ENCODE results near the gene PEPD.

The PEPD gene

DNA sequence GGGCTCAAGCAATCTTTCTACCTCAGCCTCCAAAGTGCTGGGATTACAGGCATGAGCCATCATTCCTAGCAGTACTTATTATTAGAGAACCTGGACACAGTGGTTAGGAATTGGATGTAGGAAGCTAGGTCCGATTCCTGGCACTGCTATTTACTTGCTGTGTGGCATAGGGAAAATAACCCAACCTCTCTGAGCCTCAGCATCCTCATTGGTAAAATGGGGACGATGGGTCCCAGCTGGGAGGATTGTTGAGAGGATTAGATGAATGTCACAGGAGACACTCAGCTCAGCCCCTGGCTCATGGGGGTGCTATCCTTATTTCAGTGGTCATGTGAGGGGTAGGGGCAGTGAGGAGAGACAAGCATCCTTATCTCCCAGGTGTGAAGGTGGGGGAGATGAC is 6.8 kb upstream of the PEPD start:
- no peaks in the 10 kb centered on the region for H3K9me3 ChIP-seq (ENCODE audit: low read length)
- no peak for TF ChIP-seq EZH2 (IDR thresholded peaks at IDR 0.05; ENCODE audit: borderline replicate concordance, low read length)
- TF ChIP-seq, protein P1, sequence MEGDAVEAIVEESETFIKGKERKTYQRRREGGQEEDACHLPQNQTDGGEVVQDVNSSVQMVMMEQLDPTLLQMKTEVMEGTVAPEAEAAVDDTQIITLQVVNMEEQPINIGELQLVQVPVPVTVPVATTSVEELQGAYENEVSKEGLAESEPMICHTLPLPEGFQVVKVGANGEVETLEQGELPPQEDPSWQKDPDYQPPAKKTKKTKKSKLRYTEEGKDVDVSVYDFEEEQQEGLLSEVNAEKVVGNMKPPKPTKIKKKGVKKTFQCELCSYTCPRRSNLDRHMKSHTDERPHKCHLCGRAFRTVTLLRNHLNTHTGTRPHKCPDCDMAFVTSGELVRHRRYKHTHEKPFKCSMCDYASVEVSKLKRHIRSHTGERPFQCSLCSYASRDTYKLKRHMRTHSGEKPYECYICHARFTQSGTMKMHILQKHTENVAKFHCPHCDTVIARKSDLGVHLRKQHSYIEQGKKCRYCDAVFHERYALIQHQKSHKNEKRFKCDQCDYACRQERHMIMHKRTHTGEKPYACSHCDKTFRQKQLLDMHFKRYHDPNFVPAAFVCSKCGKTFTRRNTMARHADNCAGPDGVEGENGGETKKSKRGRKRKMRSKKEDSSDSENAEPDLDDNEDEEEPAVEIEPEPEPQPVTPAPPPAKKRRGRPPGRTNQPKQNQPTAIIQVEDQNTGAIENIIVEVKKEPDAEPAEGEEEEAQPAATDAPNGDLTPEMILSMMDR (IDR thresholded peaks at IDR 0.05; ENCODE audit: low read length) = no peak

DNA sequence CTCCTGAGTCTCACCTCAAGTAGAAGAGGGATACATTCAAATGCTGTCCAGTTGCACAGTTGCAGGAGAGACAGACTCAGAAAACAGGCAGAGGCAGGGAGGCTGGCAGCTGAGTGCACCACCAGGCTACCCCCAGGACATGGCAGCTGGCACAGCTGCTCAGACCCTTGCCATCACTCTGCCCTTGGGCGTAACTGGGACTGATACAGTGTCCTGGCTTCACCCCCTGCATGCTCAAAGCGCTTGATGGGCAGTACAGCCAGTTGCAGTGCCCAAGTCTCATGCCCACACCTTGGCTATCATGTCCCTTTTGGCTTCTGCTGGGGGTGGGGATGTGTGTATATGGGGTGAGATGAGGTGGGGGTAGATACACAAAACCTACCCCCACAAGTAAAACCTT is 5.5 kb upstream of the PEPD start:
- 0 out of 2 replicates have a peak, but pooled peaks cover 3% of the 10 kb centered on the region for H3K27me3 ChIP-seq (ENCODE audit: insufficient read depth, low read length)
- H4K20me1 ChIP-seq (ENCODE audit: insufficient read depth, low read length) = no peaks in the 10 kb centered on the region
- TF ChIP-seq EZH2 (IDR thresholded peaks at IDR 0.05; ENCODE audit: borderline replicate concordance, low read length) = no peak
- TF ChIP-seq, protein P1 (IDR thresholded peaks at IDR 0.05; ENCODE audit: low read length) = no peak

More for the DNA sequence above, 6.8 kb upstream of the PEPD start:
- Histone ChIP-seq H3K4me2 (ENCODE audit: low read length) (no peak overlapping the region), H3K4me3 (ENCODE audit: low read depth, low read length, poor library complexity, severe bottlenecking) (no peak overlapping the region), H2AFZ (ENCODE audit: low read length) (no peak overlapping the region), H4K20me1 (ENCODE audit: insufficient read depth, low read length) (no peaks in the 10 kb centered on the region), H3K36me3 (ENCODE audit: insufficient read depth, low read length) (no peaks in the 10 kb centered on the region), H3K79me2 (ENCODE audit: insufficient read depth, low read length) (no peaks in the 10 kb centered on the region), H3K4me1 (ENCODE audit: insufficient read depth, low read length, severe bottlenecking) (no peaks in the 10 kb centered on the region), H3K27me3 (ENCODE audit: insufficient read depth, low read length) (0 out of 2 replicates have a peak, but pooled peaks cover 3% of the 10 kb centered on the region), H3K9ac (ENCODE audit: low read length) (no peak overlapping the region), H3K9me2 (ENCODE audit: low read depth, low read length) (no peaks in the 10 kb centered on the region), H3K27ac (ENCODE audit: low read depth, low read length, poor library complexity, severe bottlenecking) (no peak overlapping the region), H3F3A (ENCODE audit: insufficient read depth, low read length) (no peaks in the 10 kb centered on the region)

DNA sequence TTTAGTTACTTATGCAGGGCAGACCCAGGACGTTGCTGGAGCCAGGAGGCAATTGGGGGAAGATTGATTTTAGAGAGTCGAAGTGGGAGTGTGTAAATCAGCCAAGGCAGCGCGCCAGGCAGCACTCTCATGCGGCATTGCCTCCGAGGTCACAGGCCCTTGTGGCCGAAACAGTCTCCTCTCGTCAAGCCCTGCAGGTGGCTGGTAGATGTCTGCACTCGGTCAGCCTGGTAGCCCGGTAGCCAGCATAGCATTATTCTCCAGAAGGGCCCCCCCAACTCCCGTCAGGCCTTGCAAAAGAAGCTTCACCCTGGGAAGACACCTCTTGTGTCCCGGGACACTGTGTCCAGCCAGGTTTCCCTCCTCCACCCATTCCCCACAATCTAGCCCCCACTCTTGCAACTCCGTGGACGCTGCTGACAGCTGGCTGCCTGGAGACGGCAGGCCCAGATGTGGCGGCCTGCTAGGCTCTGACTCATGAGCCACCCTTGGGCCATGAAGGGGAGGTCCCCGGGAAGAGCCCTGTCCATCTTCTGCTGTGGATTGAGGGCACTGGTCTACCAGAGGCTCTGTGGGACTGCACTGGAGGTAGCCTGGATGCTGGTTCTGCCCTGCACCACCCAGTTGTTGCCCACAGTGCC is 2.6 kb upstream of the PEPD start:
- Histone ChIP-seq H3K36me3 (ENCODE audit: insufficient read depth, low read length) (no peaks in the 10 kb centered on the region), H3K4me3 (ENCODE audit: low read depth, low read length, poor library complexity, severe bottlenecking) (no peak overlapping the region), H3K79me2 (ENCODE audit: insufficient read depth, low read length) (no peaks in the 10 kb centered on the region), H3K9ac (ENCODE audit: low read length) (no peak overlapping the region), H3F3A (ENCODE audit: insufficient read depth, low read length) (no peaks in the 10 kb centered on the region), H3K9me2 (ENCODE audit: low read depth, low read length) (no peaks in the 10 kb centered on the region), H3K4me1 (ENCODE audit: insufficient read depth, low read length, severe bottlenecking) (peaks cover 16% of the 10 kb centered on the region), H4K20me1 (ENCODE audit: insufficient read depth, low read length) (no peaks in the 10 kb centered on the region), H3K9me3 (ENCODE audit: low read length) (no peaks in the 10 kb centered on the region), H3K4me2 (ENCODE audit: low read length) (no peak overlapping the region), H3K27me3 (ENCODE audit: insufficient read depth, low read length) (no peaks in the 10 kb centered on the region), H3K27ac (ENCODE audit: low read depth, low read length, poor library complexity, severe bottlenecking) (no peak overlapping the region), H2AFZ (ENCODE audit: low read length) (no peak overlapping the region)
- TF ChIP-seq, protein P1 (IDR thresholded peaks at IDR 0.05; ENCODE audit: low read length) = no peak
- TF ChIP-seq EZH2 (IDR thresholded peaks at IDR 0.05; ENCODE audit: borderline replicate concordance, low read length) = no peak

More for the DNA sequence above, 5.5 kb upstream of the PEPD start:
- Histone ChIP-seq H3K4me1 (ENCODE audit: insufficient read depth, low read length, severe bottlenecking) (peaks cover 4% of the 10 kb centered on the region), H2AFZ (ENCODE audit: low read length) (no peak overlapping the region), H3K27ac (ENCODE audit: low read depth, low read length, poor library complexity, severe bottlenecking) (no peak overlapping the region), H3K4me2 (ENCODE audit: low read length) (no peak overlapping the region), H3K9me2 (ENCODE audit: low read depth, low read length) (no peaks in the 10 kb centered on the region), H3K4me3 (ENCODE audit: low read depth, low read length, poor library complexity, severe bottlenecking) (no peak overlapping the region), H3F3A (ENCODE audit: insufficient read depth, low read length) (no peaks in the 10 kb centered on the region), H3K36me3 (ENCODE audit: insufficient read depth, low read length) (no peaks in the 10 kb centered on the region), H3K79me2 (ENCODE audit: insufficient read depth, low read length) (no peaks in the 10 kb centered on the region), H3K9ac (ENCODE audit: low read length) (no peak overlapping the region), H3K9me3 (ENCODE audit: low read length) (no peaks in the 10 kb centered on the region)

Measured in OCI-LY1 (cell line).